Thyroid gland (tissue), 4 donors: ENCODE results near the gene CFAP97D1.

Source experiments
- CTCF ChIP-seq, 6 experiments: fragments of 200-600 bp in 3 of 6; fragments of 450-650 bp in 3 of 6; sonication (generic) in 3 of 6; IDR thresholded peaks; one replicate each; pipeline ENCODE4 v1.5.1; 2016 to 2019; ENCODE audit warnings: antibody characterized with exemption in 6 of 6, mild to moderate bottlenecking in 2 of 6, inconsistent platforms in 1 of 6, moderate library complexity in 1 of 6
- POLR2A ChIP-seq, 2 donors: fragments of 450-650 bp; IDR thresholded peaks; one replicate each; pipeline ENCODE4 v1.6.1; 2017; ENCODE audit warnings: antibody characterized with exemption in 2 of 2, mild to moderate bottlenecking in 2 of 2, moderate library complexity in 1 of 2

GRCh38 chr17:43812396-43813265 is 32.4 kb downstream of the CFAP97D1 start:
- no peak for TF ChIP-seq CTCF (IDR thresholded peaks at IDR 0.05)
- TF ChIP-seq POLR2A (IDR thresholded peaks at IDR 0.05) = no peak
